ENCODE measurements around the gene BCL2L15.

Gene BCL2L15

GRCh38 chr1:113872219-113872935 is 15.0 kb downstream of the BCL2L15 start:
- H3K4me3 ChIP-seq (ENCODE audit: low read depth, low read length), result peak overlapping the region; percentile 21
- TF ChIP-seq, protein P1, sequence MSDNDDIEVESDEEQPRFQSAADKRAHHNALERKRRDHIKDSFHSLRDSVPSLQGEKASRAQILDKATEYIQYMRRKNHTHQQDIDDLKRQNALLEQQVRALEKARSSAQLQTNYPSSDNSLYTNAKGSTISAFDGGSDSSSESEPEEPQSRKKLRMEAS (IDR thresholded peaks at IDR 0.05; ENCODE audit: low read depth, low read length), result no peak
- TF ChIP-seq, protein P2, sequence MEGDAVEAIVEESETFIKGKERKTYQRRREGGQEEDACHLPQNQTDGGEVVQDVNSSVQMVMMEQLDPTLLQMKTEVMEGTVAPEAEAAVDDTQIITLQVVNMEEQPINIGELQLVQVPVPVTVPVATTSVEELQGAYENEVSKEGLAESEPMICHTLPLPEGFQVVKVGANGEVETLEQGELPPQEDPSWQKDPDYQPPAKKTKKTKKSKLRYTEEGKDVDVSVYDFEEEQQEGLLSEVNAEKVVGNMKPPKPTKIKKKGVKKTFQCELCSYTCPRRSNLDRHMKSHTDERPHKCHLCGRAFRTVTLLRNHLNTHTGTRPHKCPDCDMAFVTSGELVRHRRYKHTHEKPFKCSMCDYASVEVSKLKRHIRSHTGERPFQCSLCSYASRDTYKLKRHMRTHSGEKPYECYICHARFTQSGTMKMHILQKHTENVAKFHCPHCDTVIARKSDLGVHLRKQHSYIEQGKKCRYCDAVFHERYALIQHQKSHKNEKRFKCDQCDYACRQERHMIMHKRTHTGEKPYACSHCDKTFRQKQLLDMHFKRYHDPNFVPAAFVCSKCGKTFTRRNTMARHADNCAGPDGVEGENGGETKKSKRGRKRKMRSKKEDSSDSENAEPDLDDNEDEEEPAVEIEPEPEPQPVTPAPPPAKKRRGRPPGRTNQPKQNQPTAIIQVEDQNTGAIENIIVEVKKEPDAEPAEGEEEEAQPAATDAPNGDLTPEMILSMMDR (IDR thresholded peaks at IDR 0.05; ENCODE audit: low read depth, low read length), result no peak
- no peak for TF ChIP-seq POLR2A (IDR thresholded peaks at IDR 0.05; ENCODE audit: extremely low read depth, insufficient read length)
- TF ChIP-seq MYC (IDR thresholded peaks at IDR 0.05; ENCODE audit: low read depth, low read length), result no peak
- DNase-seq (ENCODE audit: low read depth), result peak; percentile 78

DNA sequence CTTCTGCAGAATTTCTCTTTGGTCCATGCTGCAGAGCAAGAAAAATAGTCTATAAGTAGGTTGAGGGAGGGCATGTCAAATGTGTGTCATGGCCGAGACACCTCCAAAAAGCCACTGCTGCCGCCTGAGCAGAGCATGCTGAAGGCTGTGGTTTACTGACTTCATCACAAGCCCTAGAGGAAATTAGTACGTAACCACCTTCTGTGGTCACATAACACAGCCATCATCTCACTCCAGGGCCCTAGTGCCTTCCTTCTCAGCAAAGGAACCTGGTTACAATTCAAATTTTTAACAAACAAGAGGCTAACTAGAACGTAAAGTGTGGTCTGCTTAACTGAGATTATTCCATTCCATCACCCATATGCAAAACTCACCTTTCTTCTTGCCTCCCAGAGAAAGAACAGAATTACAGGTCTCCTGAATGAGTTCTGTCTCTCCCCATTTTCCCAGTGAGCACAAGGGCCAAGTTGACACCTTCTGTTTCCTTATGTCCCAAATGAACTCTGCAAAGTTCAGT is 15.7 kb downstream of the BCL2L15 start, which contains the start of gene PTPN22:
Gene PTPN22 (minus strand): TSS at position 116 of the 517 bp plus-strand sequence.
- TF ChIP-seq, protein P1 (IDR thresholded peaks at IDR 0.05; ENCODE audit: low read depth, low read length), result peak; percentile 95
- TF ChIP-seq POLR2A (IDR thresholded peaks at IDR 0.05; ENCODE audit: extremely low read depth, insufficient read length) (peak; percentile 81), MYC (IDR thresholded peaks at IDR 0.05; ENCODE audit: low read depth, low read length) (peak; percentile 96)
- TF ChIP-seq, protein P2 (IDR thresholded peaks at IDR 0.05; ENCODE audit: low read depth, low read length), result no peak
- H3K4me3 ChIP-seq (ENCODE audit: low read depth, low read length), result peak within 1 kb of the TSS; percentile 79
- DNase-seq (ENCODE audit: low read depth), result peak; percentile 94

GRCh38 chr1:113870778-113871177 is 16.6 kb downstream of the BCL2L15 start:
- TF ChIP-seq, protein P2 (IDR thresholded peaks at IDR 0.05; ENCODE audit: low read depth, low read length), result no peak
- TF ChIP-seq, protein P1 (IDR thresholded peaks at IDR 0.05; ENCODE audit: low read depth, low read length), result no peak
- TF ChIP-seq POLR2A (IDR thresholded peaks at IDR 0.05; ENCODE audit: extremely low read depth, insufficient read length) (no peak), MYC (IDR thresholded peaks at IDR 0.05; ENCODE audit: low read depth, low read length) (no peak)
- H3K4me3 ChIP-seq (ENCODE audit: low read depth, low read length), result peak overlapping the region; percentile 79
- DNase-seq (ENCODE audit: low read depth), result no peak

GRCh38 chr1:113868387-113869083 is 18.8 kb downstream of the BCL2L15 start:
- peak; percentile 19 for DNase-seq (ENCODE audit: low read depth)
- no peak overlapping the region for H3K4me3 ChIP-seq (ENCODE audit: low read depth, low read length)
- no peak for TF ChIP-seq MYC (IDR thresholded peaks at IDR 0.05; ENCODE audit: low read depth, low read length)
- TF ChIP-seq, protein P2 (IDR thresholded peaks at IDR 0.05; ENCODE audit: low read depth, low read length), result no peak
- TF ChIP-seq, protein P1 (IDR thresholded peaks at IDR 0.05; ENCODE audit: low read depth, low read length), result no peak
- no peak for TF ChIP-seq POLR2A (IDR thresholded peaks at IDR 0.05; ENCODE audit: extremely low read depth, insufficient read length)

DNA sequence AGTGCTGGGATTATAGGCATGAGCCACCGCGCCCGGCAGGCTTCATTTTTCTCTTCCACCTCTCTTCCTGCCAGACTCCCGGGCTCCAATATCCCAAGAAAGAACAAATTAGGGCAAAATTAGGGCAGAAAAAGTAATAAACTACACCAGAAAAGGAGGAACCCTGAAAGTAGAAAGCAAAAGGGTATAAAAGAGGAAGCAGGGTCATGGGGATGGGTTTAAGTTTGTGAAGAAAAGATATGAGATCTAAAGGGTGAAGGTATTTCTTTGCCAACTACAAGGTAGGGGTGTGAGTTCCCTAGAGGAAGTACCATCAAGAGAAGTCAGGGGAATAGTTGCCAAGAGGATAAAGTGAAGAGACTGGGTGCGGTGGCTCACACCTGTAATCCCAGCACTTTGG is 25.7 kb downstream of the BCL2L15 start:
- DNase-seq (ENCODE audit: low read depth), result peak; percentile 27
- no peak overlapping the region for H3K4me3 ChIP-seq (ENCODE audit: low read depth, low read length)
- TF ChIP-seq, protein P2 (IDR thresholded peaks at IDR 0.05; ENCODE audit: low read depth, low read length), result no peak
- TF ChIP-seq, protein P1 (IDR thresholded peaks at IDR 0.05; ENCODE audit: low read depth, low read length), result no peak
- TF ChIP-seq MYC (IDR thresholded peaks at IDR 0.05; ENCODE audit: low read depth, low read length) (no peak), POLR2A (IDR thresholded peaks at IDR 0.05; ENCODE audit: extremely low read depth, insufficient read length) (no peak)
